Colonic mucosa (tissue), 4 donors: ENCODE data around the gene AKAP6. TPM values are rescaled to one million over a fixed set of nuclear protein-coding genes. Genes with fewer than 3 reads are reported as not detected.

Source experiments
- DNase-seq: peaks from one replicate; pipeline ENCODE4 v3.0.0-alpha.2; 2020
- H3K27ac ChIP-seq: fragments of 200-600 bp; one replicate; pipeline ENCODE4 v1.8.0; 2021
- H3K27me3 ChIP-seq: fragments of 200-600 bp; one replicate; pipeline ENCODE4 v1.8.0; 2021
- H3K36me3 ChIP-seq: fragments of 200-600 bp; one replicate; pipeline ENCODE4 v1.8.0; 2021
- H3K4me1 ChIP-seq: fragments of 200-600 bp; one replicate; pipeline ENCODE4 v1.8.0; 2021; ENCODE audit warnings: mild to moderate bottlenecking
- H3K4me3 ChIP-seq: fragments of 200-600 bp; one replicate; pipeline ENCODE4 v1.8.0; 2021
- H3K9ac ChIP-seq, 2 donors: one replicate each; pipeline ENCODE4 v1.7.0; 2013; ENCODE audit warnings: control low read depth in 2 of 2, low read depth in 2 of 2, low read length in 2 of 2
- H3K9me3 ChIP-seq: fragments of 200-600 bp; one replicate; pipeline ENCODE4 v1.8.0; 2021
- intact Hi-C: fragments of 100-400 bp; cut with DNase I; formaldehyde crosslinking; loops from one replicate; pipeline ENCODE4 v1.14.1; 2022
- total RNA-seq, 2 donors: library from RNA; stranded (reverse); fragmentation: NEBNext Ultra II Directional in 1 of 2; extraction: Animal tissue kit (Norgen Biotek cat#: 25700) in 1 of 2; gene quantifications; one replicate each; pipeline ENCODE4 v1.2.1, GENCODE V29; 2021
- TF ChIP-seq, protein P1 (sequence below): fragments of 200-600 bp; IDR thresholded peaks from one replicate; pipeline ENCODE4 v1.8.0; 2022; ENCODE audit warnings: antibody characterized with exemption, mild to moderate bottlenecking
- donor health status: healthy.
- donor health status: DM: no; HTN: no; CAD: no.
- donor health status: DM: no; HTN: no; CAD: no.

The AKAP6 gene
- total RNA-seq, 2 donors from 2014 or later, result 1.3 to 10.3 TPM

DNA sequence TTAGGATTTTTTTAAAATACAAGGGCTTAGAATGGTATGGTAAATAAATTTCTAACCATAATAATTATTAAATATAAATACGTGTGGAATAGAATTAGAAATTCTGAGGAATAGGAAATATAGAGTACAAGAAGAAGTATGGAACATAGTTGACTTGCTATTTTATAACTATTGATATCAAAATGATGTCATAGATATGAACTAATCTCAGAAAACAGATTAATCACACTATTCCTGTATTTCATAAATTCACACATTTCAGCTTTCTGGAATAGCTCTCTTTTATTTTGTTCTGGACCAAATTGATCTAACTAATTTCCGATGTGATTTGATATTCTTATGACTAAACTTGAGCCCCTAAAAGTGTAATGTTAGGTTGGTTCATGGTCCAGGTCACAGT, 372.4 kb downstream of the AKAP6 start:
- Histone ChIP-seq H3K36me3 (no peaks in the 10 kb centered on the region), H3K27me3 (no peaks in the 10 kb centered on the region), H3K4me1 (no peaks in the 10 kb centered on the region), H3K27ac (no peak overlapping the region), H3K4me3 (no peak overlapping the region), H3K9ac (no peak overlapping the region), H3K9me3 (no peaks in the 10 kb centered on the region)
- TF ChIP-seq, protein P1, sequence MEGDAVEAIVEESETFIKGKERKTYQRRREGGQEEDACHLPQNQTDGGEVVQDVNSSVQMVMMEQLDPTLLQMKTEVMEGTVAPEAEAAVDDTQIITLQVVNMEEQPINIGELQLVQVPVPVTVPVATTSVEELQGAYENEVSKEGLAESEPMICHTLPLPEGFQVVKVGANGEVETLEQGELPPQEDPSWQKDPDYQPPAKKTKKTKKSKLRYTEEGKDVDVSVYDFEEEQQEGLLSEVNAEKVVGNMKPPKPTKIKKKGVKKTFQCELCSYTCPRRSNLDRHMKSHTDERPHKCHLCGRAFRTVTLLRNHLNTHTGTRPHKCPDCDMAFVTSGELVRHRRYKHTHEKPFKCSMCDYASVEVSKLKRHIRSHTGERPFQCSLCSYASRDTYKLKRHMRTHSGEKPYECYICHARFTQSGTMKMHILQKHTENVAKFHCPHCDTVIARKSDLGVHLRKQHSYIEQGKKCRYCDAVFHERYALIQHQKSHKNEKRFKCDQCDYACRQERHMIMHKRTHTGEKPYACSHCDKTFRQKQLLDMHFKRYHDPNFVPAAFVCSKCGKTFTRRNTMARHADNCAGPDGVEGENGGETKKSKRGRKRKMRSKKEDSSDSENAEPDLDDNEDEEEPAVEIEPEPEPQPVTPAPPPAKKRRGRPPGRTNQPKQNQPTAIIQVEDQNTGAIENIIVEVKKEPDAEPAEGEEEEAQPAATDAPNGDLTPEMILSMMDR, result no peak
- DNase-seq, result no peak
- intact Hi-C loops, result no loop called here

DNA sequence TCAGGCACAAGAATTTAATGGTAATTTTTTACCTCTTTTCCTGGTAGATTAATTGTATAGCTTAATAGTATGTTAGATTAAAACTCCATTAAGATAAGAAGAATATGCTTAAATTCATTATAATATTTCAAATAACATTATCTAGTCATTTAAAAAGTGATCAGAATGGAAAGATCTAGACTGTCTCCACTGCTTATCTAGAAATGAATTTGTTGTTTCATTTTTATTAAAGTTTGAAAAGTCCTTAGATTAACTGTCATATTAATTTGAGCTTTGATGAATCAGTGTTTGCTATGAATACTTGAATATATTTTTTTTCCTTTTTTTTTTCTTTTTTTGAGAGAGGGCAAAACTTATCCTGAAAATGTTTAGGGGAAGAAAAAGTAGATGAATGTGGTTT, 373.0 kb downstream of the AKAP6 start:
- Histone ChIP-seq H3K9ac (no peak overlapping the region), H3K9me3 (no peaks in the 10 kb centered on the region), H3K36me3 (no peaks in the 10 kb centered on the region), H3K4me1 (no peaks in the 10 kb centered on the region), H3K4me3 (no peak overlapping the region), H3K27ac (no peak overlapping the region), H3K27me3 (no peaks in the 10 kb centered on the region)
- intact Hi-C loops, result no loop called here
- TF ChIP-seq, protein P1, result no peak
- DNase-seq, result no peak

DNA sequence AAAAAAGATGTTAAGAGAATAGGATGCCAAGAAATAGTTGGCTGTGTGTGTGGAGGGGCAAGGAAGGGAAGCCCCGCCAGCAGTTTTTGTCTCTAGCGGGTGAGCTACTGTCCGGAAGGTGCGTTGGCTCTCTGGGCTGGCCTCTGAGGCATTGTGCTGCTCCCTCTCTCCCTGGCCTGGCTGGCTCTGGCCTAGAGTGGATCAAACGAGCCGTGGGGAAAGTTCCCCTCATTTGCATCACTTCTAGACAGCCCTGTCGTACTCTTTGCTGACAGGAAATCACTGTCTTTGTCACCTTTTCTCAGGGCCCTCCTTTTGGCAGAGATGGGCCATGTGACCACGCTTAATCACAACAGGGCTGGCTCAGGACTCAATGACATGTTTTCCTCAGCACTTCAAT, 373.5 kb downstream of the AKAP6 start:
- TF ChIP-seq, protein P1, result no peak
- peak; percentile 18 for DNase-seq
- no peaks in the 10 kb centered on the region for H3K4me1 ChIP-seq
- H3K27me3 ChIP-seq, result no peaks in the 10 kb centered on the region
- H3K36me3 ChIP-seq, result no peaks in the 10 kb centered on the region
- no peak overlapping the region for H3K27ac ChIP-seq
- intact Hi-C loops, result no loop called here
- H3K9ac ChIP-seq, result no peak overlapping the region
- no peaks in the 10 kb centered on the region for H3K9me3 ChIP-seq
- H3K4me3 ChIP-seq, result no peak overlapping the region

DNA sequence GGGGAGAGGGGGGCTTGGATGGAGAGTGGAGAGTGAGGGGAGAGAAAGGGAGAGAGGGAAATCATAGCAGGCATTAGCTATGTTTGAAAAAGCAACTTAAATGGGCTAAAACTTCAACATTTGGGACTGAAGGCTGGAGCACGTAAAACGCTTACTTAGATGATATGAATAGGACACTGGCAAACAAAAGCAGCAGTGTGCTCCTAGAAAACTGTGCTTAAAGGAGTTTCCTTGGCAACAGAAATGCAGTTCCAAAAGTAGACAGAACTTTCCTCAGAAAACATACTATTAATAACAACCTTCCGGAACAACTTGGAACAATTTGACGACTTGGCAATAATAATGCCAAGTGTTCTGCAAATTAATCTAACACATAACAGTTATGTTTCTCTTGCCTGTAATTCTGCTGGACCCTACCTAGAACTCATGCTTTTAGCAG, 374.1 kb downstream of the AKAP6 start:
- DNase-seq, result no peak
- H3K36me3 ChIP-seq, result no peaks in the 10 kb centered on the region
- TF ChIP-seq, protein P1, result no peak
- H3K27ac ChIP-seq, result no peak overlapping the region
- H3K9me3 ChIP-seq, result no peaks in the 10 kb centered on the region
- no peaks in the 10 kb centered on the region for H3K4me1 ChIP-seq
- no peak overlapping the region for H3K4me3 ChIP-seq
- intact Hi-C loops, result no loop called here
- H3K27me3 ChIP-seq, result no peaks in the 10 kb centered on the region
- no peak overlapping the region for H3K9ac ChIP-seq

DNA sequence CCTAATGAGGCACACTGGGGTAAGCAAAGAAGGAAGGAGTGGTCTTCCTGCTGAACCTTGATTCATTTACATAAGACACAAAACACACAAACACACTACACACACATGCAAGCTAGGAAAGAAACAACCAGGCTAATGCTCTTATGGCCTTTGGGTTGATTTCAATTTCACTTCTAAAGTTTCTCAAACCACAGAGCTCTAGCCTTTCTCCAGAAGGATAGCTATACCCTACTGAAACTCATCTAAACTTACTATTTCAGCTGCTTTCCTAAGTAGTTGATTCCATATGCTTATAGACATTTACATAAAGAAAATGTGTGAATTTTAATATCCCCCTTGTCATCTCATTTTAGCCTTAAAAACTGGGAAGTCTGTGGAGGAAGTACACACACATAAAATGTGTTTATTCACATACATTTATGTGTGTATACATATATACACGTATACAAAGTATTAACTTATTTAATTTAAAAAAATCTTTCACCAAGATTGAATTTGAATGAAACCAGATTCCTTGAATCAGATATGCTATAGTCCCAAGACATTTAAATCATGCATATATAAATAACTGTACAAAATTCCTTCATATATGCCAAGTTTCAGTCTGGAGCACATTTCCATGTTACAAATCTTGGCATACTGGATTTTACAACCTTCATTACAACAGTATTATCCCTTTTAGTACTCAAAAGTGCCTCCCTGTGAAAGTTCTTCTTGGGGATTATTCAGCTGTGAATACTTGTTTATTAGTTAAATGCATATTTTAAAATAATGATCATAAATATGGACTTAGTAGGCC, 377.8 kb downstream of the AKAP6 start:
- intact Hi-C loops, result no loop called here
- H3K27me3 ChIP-seq, result no peaks in the 10 kb centered on the region
- H3K4me1 ChIP-seq, result no peaks in the 10 kb centered on the region
- DNase-seq, result no peak
- no peaks in the 10 kb centered on the region for H3K36me3 ChIP-seq
- no peak overlapping the region for H3K9ac ChIP-seq
- H3K27ac ChIP-seq, result no peak overlapping the region
- H3K9me3 ChIP-seq, result no peaks in the 10 kb centered on the region
- TF ChIP-seq, protein P1, result no peak
- H3K4me3 ChIP-seq, result no peak overlapping the region
